H1 (cell line): ENCODE results near the gene F8. TPM values are rescaled to one million over a fixed set of nuclear protein-coding genes. Genes with fewer than 3 reads are reported as not detected.

Source experiments
- CTCF ChIA-PET: fragments of 300-600 bp; sonication (Branson Sonifier 250); formaldehyde crosslinking; loops from one replicate; lab custom pipeline; 2021; ENCODE audit not compliant: partially characterized antibody; lab: Charles Lee
- POLR2A ChIA-PET: fragments of 300-600 bp; sonication (Branson Sonifier 250); formaldehyde crosslinking; loops from one replicate; lab custom pipeline; 2021; ENCODE audit warnings: inconsistent platforms; ENCODE audit not compliant: partially characterized antibody; lab: Charles Lee
- DNase-seq, 2 experiments: peaks; one replicate each; pipeline versions ENCODE4 v3.0.0 to v3.0.0-alpha.2; 2010 to 2022; ENCODE audit warnings: low spot score in 2 of 2, low read depth in 1 of 2, mixed read lengths in 1 of 2
- FAIRE-seq: peaks from 2 replicates; lab custom pipeline; 2011; peaks lifted over from hg19 to GRCh38; lab: Jason Lieb, UNC
- H2AFZ ChIP-seq: 2 replicates; pipeline ENCODE4 v1.8.1; 2012; ENCODE audit warnings: low read length, inconsistent platforms
- H2AK5ac ChIP-seq: 2 replicates; pipeline ENCODE4 v1.6.1; 2013; ENCODE audit warnings: low read depth, low read length
- H2BK120ac ChIP-seq: replicated peaks from 2 replicates; pipeline ENCODE3; 2013; ENCODE audit warnings: low read depth, low read length, inconsistent platforms
- H2BK12ac ChIP-seq: 2 replicates; pipeline ENCODE4 v1.6.1; 2013; ENCODE audit warnings: low read depth, low read length
- H2BK15ac ChIP-seq: 2 replicates; pipeline ENCODE4 v1.6.1; 2013; ENCODE audit warnings: low read length
- H2BK20ac ChIP-seq: 2 replicates; pipeline ENCODE4 v1.6.1; 2013; ENCODE audit warnings: low read length
- H2BK5ac ChIP-seq: 2 replicates; pipeline ENCODE4 v1.6.1; 2013; ENCODE audit warnings: low read depth, low read length
- H3K14ac ChIP-seq: 2 replicates; pipeline ENCODE4 v1.6.1; 2013; ENCODE audit warnings: inconsistent platforms; ENCODE audit not compliant: insufficient read length
- H3K18ac ChIP-seq: 2 replicates; pipeline ENCODE4 v1.6.1; 2013; ENCODE audit warnings: low read length; ENCODE audit errors: extremely low read depth
- H3K23ac ChIP-seq: 2 replicates; pipeline ENCODE4 v1.6.1; 2013; ENCODE audit warnings: inconsistent platforms; ENCODE audit not compliant: insufficient read length
- H3K23me2 ChIP-seq: 2 replicates; pipeline ENCODE4 v1.6.1; 2013; ENCODE audit warnings: low read depth, low read length
- H3K27ac ChIP-seq: 2 replicates; pipeline ENCODE4 v1.6.1; 2011; ENCODE audit warnings: low read depth, low read length, inconsistent platforms
- H3K27me3 ChIP-seq, 4 experiments: replicated peaks in 1 of 4; 1 replicate in 1 of 4; 2 replicates in 3 of 4; pipeline versions ENCODE4 v1.6.1 to v1.8.1; 2011 to 2013; ENCODE audit warnings: low read length in 3 of 4, mild to moderate bottlenecking in 3 of 4, inconsistent platforms in 2 of 4, mixed read lengths in 2 of 4, moderate library complexity in 1 of 4; ENCODE audit not compliant: control insufficient read depth in 3 of 4, insufficient read depth in 3 of 4; ENCODE audit errors: extremely low read depth in 1 of 4
- H3K36me3 ChIP-seq, 4 experiments: 2 replicates each; pipeline versions ENCODE4 v1.6.1 to v1.8.1; 2011 to 2013; ENCODE audit warnings: mild to moderate bottlenecking in 4 of 4, low read length in 3 of 4, moderate library complexity in 2 of 4, control low read depth in 1 of 4, inconsistent platforms in 1 of 4; ENCODE audit not compliant: insufficient read depth in 4 of 4, control insufficient read depth in 2 of 4
- H3K4ac ChIP-seq: replicated peaks from 2 replicates; pipeline ENCODE3; 2013; ENCODE audit warnings: low read length, low read depth, mixed read lengths, inconsistent platforms; ENCODE audit not compliant: insufficient read length
- H3K4me1 ChIP-seq, 4 experiments: replicated peaks in 1 of 4; 1 replicate in 1 of 4; 2 replicates in 3 of 4; pipeline versions ENCODE4 v1.6.1 to v1.8.1; 2011 to 2013; ENCODE audit warnings: low read length in 3 of 4, inconsistent platforms in 2 of 4, mixed read lengths in 1 of 4; ENCODE audit not compliant: insufficient read depth in 4 of 4, control insufficient read depth in 3 of 4
- H3K4me2 ChIP-seq, 2 experiments: 2 replicates each; pipeline versions ENCODE4 v1.6.1 to v1.8.1; 2011 to 2013; ENCODE audit warnings: low read depth in 2 of 2, low read length in 2 of 2, control low read depth in 1 of 2, inconsistent platforms in 1 of 2, mild to moderate bottlenecking in 1 of 2; ENCODE audit not compliant: insufficient read depth in 1 of 2
- H3K4me3 ChIP-seq, 4 experiments: fragments of 200-600, 300-600 bp in 1 of 4; sonication (generic), shearing (Covaris generic), sonication (Bioruptor Twin) in 1 of 4; 2 replicates each; pipeline versions ENCODE4 v1.5.1 to v1.8.1; 2011 to 2016; ENCODE audit warnings: low read length in 4 of 4, low read depth in 3 of 4, control low read depth in 2 of 4, inconsistent platforms in 2 of 4, mild to moderate bottlenecking in 2 of 4, mixed read lengths in 1 of 4, moderate library complexity in 1 of 4; ENCODE audit not compliant: insufficient read depth in 2 of 4; ENCODE audit errors: extremely low read depth in 1 of 4
- H3K56ac ChIP-seq: replicated peaks from 2 replicates; pipeline ENCODE3; 2013; ENCODE audit warnings: low read depth, mild to moderate bottlenecking, mixed read lengths, low read length, inconsistent platforms; ENCODE audit not compliant: insufficient read length
- H3K79me1 ChIP-seq: 2 replicates; pipeline ENCODE4 v1.6.1; 2013; ENCODE audit warnings: low read depth, low read length, control low read depth
- H3K79me2 ChIP-seq, 2 experiments: 2 replicates each; pipeline versions ENCODE4 v1.6.1 to v1.8.1; 2012 to 2013; ENCODE audit warnings: low read length in 2 of 2, mild to moderate bottlenecking in 2 of 2, inconsistent platforms in 1 of 2; ENCODE audit not compliant: insufficient read depth in 2 of 2, control insufficient read depth in 1 of 2
- H3K9ac ChIP-seq, 4 experiments: replicated peaks in 1 of 4; 1 replicate in 1 of 4; 2 replicates in 3 of 4; pipeline versions ENCODE4 v1.6.1 to v1.8.1; 2011 to 2013; ENCODE audit warnings: low read depth in 3 of 4, low read length in 3 of 4, control low read depth in 2 of 4, mild to moderate bottlenecking in 2 of 4, moderate library complexity in 2 of 4, inconsistent platforms in 1 of 4; ENCODE audit errors: extremely low read depth in 1 of 4
- H3K9me3 ChIP-seq, 2 experiments: 2 replicates each; pipeline versions ENCODE4 v1.6.1 to v1.8.1; 2012 to 2013; ENCODE audit warnings: mild to moderate bottlenecking in 2 of 2, moderate library complexity in 2 of 2, control low read depth in 1 of 2, inconsistent platforms in 1 of 2, low read depth in 1 of 2, low read length in 1 of 2, mixed read lengths in 1 of 2; ENCODE audit not compliant: insufficient read depth in 2 of 2
- H4K20me1 ChIP-seq, 2 experiments: replicated peaks in 1 of 2; 2 replicates each; pipeline versions ENCODE3 to v1.8.1; 2011 to 2013; ENCODE audit warnings: inconsistent platforms in 2 of 2, low read length in 2 of 2, mild to moderate bottlenecking in 1 of 2; ENCODE audit not compliant: insufficient read depth in 2 of 2, control insufficient read depth in 1 of 2
- H4K5ac ChIP-seq: 2 replicates; pipeline ENCODE4 v1.6.1; 2013; ENCODE audit warnings: low read length, low read depth, mixed read lengths, inconsistent platforms; ENCODE audit not compliant: insufficient read length
- H4K8ac ChIP-seq: 2 replicates; pipeline ENCODE4 v1.8.0; 2013; ENCODE audit warnings: mild to moderate bottlenecking, moderate library complexity, low read length, inconsistent platforms; ENCODE audit not compliant: insufficient read depth; ENCODE audit errors: extremely low read depth
- H4K91ac ChIP-seq: replicated peaks from 2 replicates; pipeline ENCODE3; 2013; ENCODE audit warnings: low read length, mixed read lengths, inconsistent platforms; ENCODE audit not compliant: insufficient read length
- BRCA1 ChIP-seq: IDR thresholded peaks from 2 replicates; pipeline ENCODE4 v1.6.1; 2012; ENCODE audit warnings: low read depth, low read length, improper control_type of control experiment
- CBX5 ChIP-seq: fragments of 300-800, 300-1000 bp; sonication (generic); IDR thresholded peaks from 2 replicates; pipeline ENCODE4 v1.7.1; 2016; ENCODE audit warnings: antibody characterized with exemption, low read length, low read depth
- FOSL1 ChIP-seq: IDR thresholded peaks from 2 replicates; pipeline ENCODE4 v1.6.1; 2011; ENCODE audit warnings: mild to moderate bottlenecking, low read depth, low read length, moderate library complexity; ENCODE audit not compliant: insufficient read depth
- SP1 ChIP-seq: IDR thresholded peaks from 2 replicates; pipeline ENCODE4 v1.6.1; 2011; ENCODE audit warnings: low read depth, low read length
- TAF1 ChIP-seq: IDR thresholded peaks from 2 replicates; pipeline ENCODE4 v1.6.1; 2011; ENCODE audit warnings: mild to moderate bottlenecking, low read depth, low read length
- TAF7 ChIP-seq: optimal IDR thresholded peaks from 2 replicates; pipeline ENCODE3; 2011; ENCODE audit warnings: low read depth, mild to moderate bottlenecking, inconsistent platforms, low read length, moderate library complexity, borderline replicate concordance
- TBP ChIP-seq: IDR thresholded peaks from 2 replicates; pipeline ENCODE4 v1.6.1; 2011; ENCODE audit warnings: low read depth, low read length, improper control_type of control experiment
- TEAD4 ChIP-seq: IDR thresholded peaks from 2 replicates; pipeline ENCODE4 v1.6.1; 2012; ENCODE audit warnings: low read depth, low read length, inconsistent platforms, mixed read lengths
- ZNF274 ChIP-seq: IDR thresholded peaks from 2 replicates; pipeline ENCODE4 v1.7.0; 2012; ENCODE audit warnings: low read length, borderline replicate concordance; ENCODE audit errors: extremely low read depth
- WGBS, 2 experiments: shearing (Covaris generic) in 1 of 2; methylation state at CpG; one replicate each; pipeline versions ENCODE4 v1.1.6 to v1.1.7; 2013 to 2015; ENCODE audit warnings: low lambda C conversion rate in 2 of 2, mixed read lengths in 2 of 2, inconsistent platforms in 1 of 2, low coverage in 1 of 2, missing lambda C conversion rate in 1 of 2; ENCODE audit not compliant: insufficient replicate concordance in 2 of 2, insufficient coverage in 1 of 2, insufficient read length in 1 of 2; ENCODE audit errors: extremely low coverage in 1 of 2, missing lambda C conversion rate in 1 of 2; 5-methylcytosine and 5-hydroxymethylcytosine counted together
- polyA plus RNA-seq, 7 experiments: library from polyadenylated mRNA; depleted of rRNA in 3 of 7; stranded (reverse) in 5 of 7; unstranded in 2 of 7; fragments of >200 nt in 5 of 7; fragments of 200-250 nt in 2 of 7; gene quantifications; 1 replicate in 5 of 7; 2 replicates in 1 of 7; 4 replicates in 1 of 7; pipeline versions ENCODE4 v1.2.1 to v1.2.3, GENCODE V29; 2011 to 2013; ENCODE audit warnings: missing spikeins in 2 of 7, mixed read lengths in 2 of 7
- total RNA-seq: library from RNA; stranded (reverse); fragmentation: NEBNext Ultra II Directional; extraction: Animal tissue kit (Norgen Biotek cat#: 25700); gene quantifications from 2 replicates; pipeline ENCODE4 v1.2.1, GENCODE V29; 2021
- TF ChIP-seq, protein P1 (sequence below): IDR thresholded peaks from 2 replicates; pipeline ENCODE4 v1.6.1; 2012; ENCODE audit warnings: inconsistent platforms
- TF ChIP-seq, protein P2 (sequence below): IDR thresholded peaks from 2 replicates; pipeline ENCODE4 v1.6.1; 2011; ENCODE audit warnings: low read length, improper control_type of control experiment
- TF ChIP-seq, protein P3 (sequence below): IDR thresholded peaks from 2 replicates; pipeline ENCODE4 v1.6.1; 2011; ENCODE audit warnings: low read depth, mild to moderate bottlenecking, low read length; ENCODE audit not compliant: insufficient read depth

Gene F8
- total and polyA plus RNA-seq, 2 of the 8 experiments (the other 6 are each of a cell fraction or from before 2014, with no cell fraction given) = 1.1 to 2.6 TPM

DNA sequence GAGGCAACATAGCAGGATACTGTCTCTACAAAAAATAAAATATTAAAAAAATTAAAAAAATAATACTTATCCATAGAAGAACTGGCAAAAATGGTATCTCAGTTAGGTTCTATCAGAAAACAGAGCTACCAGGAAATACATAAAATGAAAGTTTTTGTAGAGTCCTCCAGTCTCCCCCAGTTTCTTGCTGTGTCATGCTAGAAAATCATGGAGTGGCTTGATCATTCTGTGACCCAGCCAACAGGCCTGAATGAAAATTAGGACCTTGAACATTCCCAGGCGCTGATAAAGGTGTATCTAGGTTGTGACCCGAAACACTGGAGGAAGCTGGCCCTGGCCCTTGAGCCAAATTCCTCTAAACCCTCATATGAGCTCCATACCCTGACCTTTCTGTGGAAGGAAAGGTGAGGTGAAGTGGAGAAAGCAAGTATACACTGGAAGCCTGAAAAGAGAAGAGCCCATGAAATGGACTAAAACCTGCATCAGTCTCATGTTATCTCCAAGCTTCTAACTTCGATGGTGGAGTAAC is 188.7 kb downstream of the F8 start:
- ChIA-PET POLR2A (interaction anchor here (0.8 to 1.4 kb wide), 2 partner anchors 54 to 71 kb away, joined by 3 to 4 read pairs; partner anchors contain the start of gene DKC1), CTCF (interaction anchor here (0.7 to 1.2 kb wide), 2 partner anchors 116 to 223 kb away, joined by 3 to 6 read pairs; no protein-coding TSS in a partner anchor)
- WGBS, 2 experiments = no CpG with 5 or more reads among the region's 3 CpGs
- no peaks in the 10 kb centered on the region for H3K4me1 ChIP-seq
- no peak overlapping the region for H3K4ac ChIP-seq
- H3K56ac ChIP-seq = no peak overlapping the region
- FAIRE-seq = peak; percentile 48
- no peak overlapping the region for H2AK5ac ChIP-seq
- H4K8ac ChIP-seq = no peak overlapping the region
- no peak overlapping the region for H4K5ac ChIP-seq
- no peaks in the 10 kb centered on the region for H3K23me2 ChIP-seq
- no peak overlapping the region for H3K9ac ChIP-seq
- H4K20me1 ChIP-seq = no peaks in the 10 kb centered on the region
- H2BK20ac ChIP-seq = no peak overlapping the region
- H3K27me3 ChIP-seq = no peaks in the 10 kb centered on the region
- no peak overlapping the region for H3K14ac ChIP-seq
- H3K4me2 ChIP-seq = no peak overlapping the region
- no peaks in the 10 kb centered on the region for H3K9me3 ChIP-seq
- no peak overlapping the region for H3K23ac ChIP-seq
- no peak overlapping the region for H3K4me3 ChIP-seq
- no peaks in the 10 kb centered on the region for H3K79me1 ChIP-seq
- no peaks in the 10 kb centered on the region for H3K79me2 ChIP-seq
- no peak overlapping the region for H2BK5ac ChIP-seq
- no peak overlapping the region for H2BK12ac ChIP-seq
- DNase-seq = no peak
- no peak overlapping the region for H3K18ac ChIP-seq
- no peak overlapping the region for H3K27ac ChIP-seq
- no peaks in the 10 kb centered on the region for H3K36me3 ChIP-seq
- H2AFZ ChIP-seq = no peak overlapping the region
- H2BK120ac ChIP-seq = no peak overlapping the region
- H4K91ac ChIP-seq = no peak overlapping the region
- H2BK15ac ChIP-seq = no peak overlapping the region
- TF ChIP-seq TBP = no peak
- no peak for TF ChIP-seq FOSL1
- no peak for TF ChIP-seq CBX5
- TF ChIP-seq, protein P1, sequence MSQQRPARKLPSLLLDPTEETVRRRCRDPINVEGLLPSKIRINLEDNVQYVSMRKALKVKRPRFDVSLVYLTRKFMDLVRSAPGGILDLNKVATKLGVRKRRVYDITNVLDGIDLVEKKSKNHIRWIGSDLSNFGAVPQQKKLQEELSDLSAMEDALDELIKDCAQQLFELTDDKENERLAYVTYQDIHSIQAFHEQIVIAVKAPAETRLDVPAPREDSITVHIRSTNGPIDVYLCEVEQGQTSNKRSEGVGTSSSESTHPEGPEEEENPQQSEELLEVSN = no peak
- TF ChIP-seq ZNF274 = no peak
- TF ChIP-seq, protein P2, sequence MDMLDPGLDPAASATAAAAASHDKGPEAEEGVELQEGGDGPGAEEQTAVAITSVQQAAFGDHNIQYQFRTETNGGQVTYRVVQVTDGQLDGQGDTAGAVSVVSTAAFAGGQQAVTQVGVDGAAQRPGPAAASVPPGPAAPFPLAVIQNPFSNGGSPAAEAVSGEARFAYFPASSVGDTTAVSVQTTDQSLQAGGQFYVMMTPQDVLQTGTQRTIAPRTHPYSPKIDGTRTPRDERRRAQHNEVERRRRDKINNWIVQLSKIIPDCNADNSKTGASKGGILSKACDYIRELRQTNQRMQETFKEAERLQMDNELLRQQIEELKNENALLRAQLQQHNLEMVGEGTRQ = no peak
- TF ChIP-seq SP1 = no peak
- no peak for TF ChIP-seq TAF7
- TF ChIP-seq, protein P3, sequence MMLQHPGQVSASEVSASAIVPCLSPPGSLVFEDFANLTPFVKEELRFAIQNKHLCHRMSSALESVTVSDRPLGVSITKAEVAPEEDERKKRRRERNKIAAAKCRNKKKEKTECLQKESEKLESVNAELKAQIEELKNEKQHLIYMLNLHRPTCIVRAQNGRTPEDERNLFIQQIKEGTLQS = no peak
- no peak for TF ChIP-seq TEAD4
- TF ChIP-seq BRCA1 = no peak
- no peak for TF ChIP-seq TAF1
